Head of caudate nucleus (tissue), 42 donors: ENCODE data around the gene CEP131.

Source experiments
- DNase-seq, 42 donors: peaks; one replicate each; pipeline versions ENCODE4 v3.0.0 to v3.0.0-alpha.2; 2020 to 2021; ENCODE audit warnings: mixed read lengths in 7 of 42
- intact Hi-C: fragments of 100-400 bp; cut with DNase I; formaldehyde crosslinking; loops from one replicate; pipeline ENCODE4 v1.15.0; 2022

The CEP131 gene

DNA sequence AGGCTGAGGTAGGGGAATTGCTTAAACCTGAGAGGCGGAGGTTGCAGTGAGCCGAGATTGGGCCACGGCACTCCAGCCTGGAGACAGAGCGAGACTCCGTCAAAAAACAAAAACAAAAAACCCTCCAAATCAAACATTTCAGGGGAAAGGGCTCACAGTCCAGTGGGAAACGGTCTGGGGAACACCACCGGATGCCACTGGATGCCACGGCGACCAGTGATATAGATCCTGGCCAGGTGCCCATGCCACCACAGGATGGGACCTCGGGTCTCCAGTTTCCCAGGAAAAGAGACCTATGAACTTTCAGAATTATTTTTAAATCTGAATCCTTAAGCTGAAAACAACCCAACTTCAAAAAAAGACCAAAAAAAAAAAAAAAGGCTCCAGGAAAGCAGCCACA is 12.3 kb downstream of the CEP131 start:
- no peak for DNase-seq
- intact Hi-C loops = no loop called here

DNA sequence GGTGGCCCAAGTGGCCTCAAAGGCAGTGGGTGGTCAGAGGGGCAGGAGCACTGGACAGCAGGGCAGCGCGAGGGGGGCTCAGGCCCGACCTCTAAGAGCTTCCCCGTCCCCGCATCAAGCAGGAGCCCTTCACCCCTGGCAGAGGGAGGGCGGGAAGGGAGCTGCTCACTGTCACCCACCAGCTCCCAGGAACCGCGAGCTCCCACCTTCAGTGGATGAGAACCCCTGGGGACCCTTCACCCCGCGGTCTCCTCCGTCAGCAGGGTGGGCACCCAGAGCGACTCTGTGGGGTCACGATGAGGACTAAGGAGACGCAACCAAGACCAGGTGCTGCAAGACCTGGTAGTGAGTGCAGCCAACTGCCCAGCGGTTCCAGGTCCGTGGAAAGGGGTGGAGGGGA is 13.6 kb downstream of the CEP131 start:
- DNase-seq = no peak
- intact Hi-C loops = loop anchor here (10.0 kb wide), 1 partner anchor 64 kb away; no protein-coding TSS in a partner anchor

DNA sequence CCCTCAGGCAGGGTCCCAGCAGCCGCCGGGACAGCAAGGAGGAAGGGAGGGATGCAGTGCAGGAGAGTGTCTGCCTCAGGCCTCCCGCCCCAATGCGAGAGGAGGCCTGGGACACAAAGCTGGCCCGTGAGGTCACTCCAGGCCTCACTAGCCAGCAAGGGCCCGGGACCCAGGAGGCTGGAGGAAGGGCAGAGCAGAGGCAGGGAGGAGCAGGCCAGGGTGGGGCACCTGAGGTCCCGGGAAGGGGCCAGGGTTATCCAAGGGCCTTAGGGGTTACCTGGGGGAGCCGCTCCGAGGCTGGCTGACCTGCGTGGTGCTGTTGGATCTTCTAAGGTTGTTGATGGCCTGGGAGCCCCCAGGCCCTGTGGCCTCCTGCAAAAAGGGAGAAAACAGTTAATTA is 14.1 kb downstream of the CEP131 start:
- intact Hi-C loops = loop anchor here (10.0 kb wide), 1 partner anchor 64 kb away; no protein-coding TSS in a partner anchor
- no peak for DNase-seq

DNA sequence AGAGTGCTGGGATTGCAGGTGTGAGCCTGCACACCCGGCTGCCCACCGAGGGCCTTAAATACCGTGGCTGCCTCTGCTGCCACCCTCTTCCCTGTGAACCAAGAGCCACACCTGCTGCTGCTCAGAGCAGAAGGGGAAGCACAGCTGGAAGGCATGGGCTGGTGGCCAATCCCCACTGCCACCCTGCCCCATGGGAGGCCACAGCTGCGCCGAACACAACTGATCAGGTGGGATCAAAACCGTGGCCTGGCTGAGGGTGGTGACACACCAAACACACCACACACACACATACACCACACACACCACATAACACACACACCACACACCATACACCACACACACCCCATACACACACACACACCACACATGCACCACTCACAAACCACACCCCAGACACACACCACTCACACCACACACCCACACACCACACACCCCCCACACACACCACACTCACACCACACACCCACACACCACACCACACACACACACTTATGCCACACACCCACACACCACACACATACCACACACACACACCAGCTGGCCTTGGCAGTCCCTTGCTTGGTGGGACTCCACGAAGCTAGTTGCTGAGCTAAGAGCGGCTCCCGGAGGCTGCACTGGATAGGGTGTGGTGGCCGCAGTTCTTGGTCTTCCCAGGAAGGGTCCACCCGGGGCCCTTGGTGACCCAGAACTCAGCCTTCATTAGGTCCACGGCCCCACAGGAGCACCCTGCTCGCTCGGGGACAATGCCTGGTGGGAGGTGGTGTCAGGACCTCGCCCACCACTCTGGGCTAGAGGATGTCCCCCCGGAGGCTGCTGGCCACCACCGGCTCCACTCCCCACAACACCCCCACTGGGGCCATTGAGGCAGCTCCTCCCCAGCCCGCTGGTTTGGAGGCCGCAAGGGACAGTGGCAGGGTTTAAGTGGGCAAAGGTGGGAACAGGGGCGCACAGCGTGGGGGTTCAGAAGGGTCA is 14.9 kb downstream of the CEP131 start:
- intact Hi-C loops = loop anchor here (10.0 kb wide), 1 partner anchor 63 kb away; no protein-coding TSS in a partner anchor
- no peak for DNase-seq

DNA sequence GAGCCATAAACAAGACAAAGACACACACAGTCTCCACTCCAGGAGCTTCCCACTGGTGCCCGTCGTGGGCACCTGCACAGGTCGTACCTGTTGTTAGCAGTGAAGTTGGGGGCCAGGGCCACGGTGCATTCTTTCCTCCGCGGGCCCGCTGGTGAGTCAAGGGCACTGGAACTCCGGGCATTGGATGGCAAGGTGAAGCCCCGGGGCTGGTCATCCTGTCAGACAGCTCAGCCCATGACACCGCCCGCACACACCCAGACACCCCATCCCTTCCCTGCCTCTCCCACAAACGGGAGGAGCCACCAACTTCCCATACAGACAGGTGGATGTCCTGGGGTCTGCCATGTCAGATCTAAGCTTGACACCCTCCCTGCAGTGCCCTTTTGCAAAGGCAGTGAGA is 16.1 kb downstream of the CEP131 start:
- DNase-seq = no peak
- intact Hi-C loops = loop anchor here (10.0 kb wide), 1 partner anchor 62 kb away; no protein-coding TSS in a partner anchor

DNA sequence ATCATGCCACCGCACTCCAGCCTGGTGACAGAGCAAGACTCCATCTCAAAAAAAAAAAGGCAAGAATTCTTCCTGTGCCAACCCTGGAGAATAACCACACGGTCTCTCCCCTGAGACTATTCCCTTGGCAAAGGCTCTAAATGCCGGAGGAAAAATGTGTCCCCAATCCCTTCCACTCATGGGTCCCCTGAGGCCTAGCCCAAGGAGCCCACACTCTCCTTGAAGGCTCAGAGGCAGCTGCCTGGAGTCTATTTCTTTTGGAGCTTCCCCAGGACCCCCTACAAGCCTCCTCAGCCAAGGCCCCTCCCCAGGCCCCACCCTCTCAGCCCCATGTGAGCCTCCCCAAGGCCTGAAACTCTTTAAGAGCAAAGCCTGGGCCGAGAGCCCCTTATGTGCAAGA is 16.6 kb downstream of the CEP131 start:
- intact Hi-C loops = loop anchor here (10.0 kb wide), 1 partner anchor 61 kb away; no protein-coding TSS in a partner anchor
- DNase-seq = no peak

DNA sequence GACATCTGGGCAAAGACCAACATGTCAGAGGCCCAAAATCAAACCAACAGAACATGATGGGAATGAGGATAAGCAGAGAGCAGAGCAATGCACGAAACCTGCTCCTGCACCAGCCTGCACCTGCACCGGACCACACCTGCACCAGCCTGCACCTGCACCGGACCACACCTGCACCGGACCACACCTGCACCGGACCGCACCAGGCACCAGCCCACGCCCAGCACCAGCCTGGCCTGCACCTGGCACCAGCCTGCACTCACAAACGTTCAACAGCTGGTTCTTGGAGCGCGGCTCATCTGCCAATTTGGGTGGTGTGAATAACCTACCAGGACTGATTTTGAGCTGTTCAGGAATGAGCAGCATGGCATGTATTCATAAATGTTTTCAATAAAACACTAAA is 18.2 kb downstream of the CEP131 start:
- intact Hi-C loops = loop anchor here (10.0 kb wide), 1 partner anchor 60 kb away; no protein-coding TSS in a partner anchor
- DNase-seq = no peak

DNA sequence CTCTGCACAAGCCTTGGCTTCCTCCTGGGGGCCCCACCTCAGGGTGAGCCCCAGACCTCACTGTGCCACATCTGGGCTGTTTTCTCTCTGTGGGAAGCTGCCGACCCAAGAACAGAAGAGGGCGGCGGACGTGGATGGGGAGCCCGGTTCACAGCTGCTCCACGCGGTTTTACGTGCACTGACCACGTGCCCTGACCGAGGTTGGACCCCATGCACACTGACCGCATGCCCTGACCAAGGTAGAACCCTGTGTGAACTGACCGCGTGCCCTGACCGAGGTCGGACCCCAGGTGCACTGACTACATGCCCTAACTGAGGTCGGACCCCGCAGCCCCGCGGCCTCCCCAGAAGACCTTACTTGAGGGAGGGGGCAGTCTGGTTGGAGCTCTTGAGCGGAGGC is 19.6 kb downstream of the CEP131 start:
- DNase-seq = no peak
- intact Hi-C loops = loop anchor here (10.0 kb wide), 1 partner anchor 58 kb away; no protein-coding TSS in a partner anchor

DNA sequence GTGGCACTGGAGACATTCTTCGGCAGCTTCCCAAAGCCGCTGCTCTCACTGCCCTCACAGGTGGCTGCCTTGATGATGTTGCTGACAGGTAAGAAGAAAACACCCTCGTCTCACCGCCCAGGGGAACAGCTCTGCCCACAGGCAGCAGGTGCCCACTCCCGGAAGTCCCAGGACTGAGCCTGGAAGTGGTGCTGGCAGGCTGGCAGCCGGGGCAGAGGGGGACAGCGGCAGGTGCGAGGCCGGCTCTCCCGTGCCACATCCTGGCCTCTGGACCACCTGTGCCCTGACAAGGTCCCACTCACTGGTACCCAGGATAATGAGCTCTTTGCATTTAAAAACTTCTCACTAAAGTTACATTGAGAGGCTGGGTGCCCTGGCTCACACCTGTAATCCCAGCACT is 20.4 kb downstream of the CEP131 start:
- no peak for DNase-seq
- intact Hi-C loops = loop anchor here (10.0 kb wide), 1 partner anchor 58 kb away; no protein-coding TSS in a partner anchor

DNA sequence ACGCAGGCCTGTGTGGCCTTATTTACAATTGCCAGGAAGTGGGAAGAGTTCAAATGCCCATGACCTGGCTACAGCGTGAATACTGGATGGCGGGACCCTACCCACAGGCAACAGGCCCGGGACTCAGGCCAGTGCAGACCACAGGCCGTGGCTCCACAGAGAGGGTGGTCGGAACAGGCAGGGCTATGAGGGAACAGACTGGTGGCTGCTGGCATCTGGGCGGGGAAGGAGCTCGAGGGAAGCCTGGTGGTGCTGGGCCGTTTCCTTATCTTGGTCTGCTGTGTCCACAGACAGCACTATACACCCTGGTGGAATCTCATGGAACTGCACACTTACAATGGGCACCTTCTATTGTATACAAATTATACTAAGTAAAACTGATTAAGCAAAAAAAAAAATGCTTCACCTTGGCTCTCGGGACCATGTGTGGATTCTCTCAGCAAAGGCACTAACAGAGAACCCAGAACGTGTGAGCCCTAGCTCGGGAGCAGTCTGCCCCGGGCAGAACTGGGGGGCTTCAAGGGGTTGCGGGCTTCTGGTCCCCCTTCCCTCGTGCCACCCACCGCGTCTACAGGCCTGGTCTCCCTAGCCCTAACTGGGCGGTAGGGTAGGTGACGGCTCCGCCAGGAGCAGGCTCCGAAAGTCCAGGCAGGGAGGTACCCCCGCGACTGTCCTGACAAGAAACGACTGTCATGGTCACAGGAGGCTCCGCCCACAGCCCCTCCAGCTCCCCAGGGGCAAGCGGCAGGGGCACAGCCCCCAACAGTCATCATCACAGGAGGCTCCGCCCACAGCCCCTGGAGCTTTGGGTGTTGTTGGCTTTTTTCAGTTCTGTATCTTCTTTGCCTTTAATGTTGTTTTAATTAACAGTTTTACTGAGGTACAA is 21.8 kb downstream of the CEP131 start:
- intact Hi-C loops = loop anchor here (10.0 kb wide), 1 partner anchor 56 kb away; no protein-coding TSS in a partner anchor
- DNase-seq = peak; percentile 15 to 91 (median 69)

DNA sequence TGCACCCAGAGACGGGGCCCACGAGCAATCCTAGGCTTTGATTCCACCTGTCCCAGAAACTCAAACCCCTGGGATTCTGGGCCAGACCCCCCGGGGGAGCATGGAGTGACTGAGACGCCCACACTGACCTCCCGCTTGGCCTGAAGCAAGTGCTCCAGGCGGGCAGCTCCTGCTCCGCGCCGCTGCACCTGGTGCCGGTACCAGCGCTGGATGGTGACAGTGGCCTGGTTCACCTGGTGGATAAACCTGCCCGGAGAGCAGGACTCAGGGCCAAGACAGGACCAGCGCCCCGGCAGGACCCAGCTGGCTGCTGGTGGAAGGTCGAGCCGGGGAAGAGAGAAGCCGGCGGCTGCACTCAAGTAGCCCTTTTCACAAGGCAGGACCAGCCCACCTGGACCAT is 22.6 kb downstream of the CEP131 start:
- no peak for DNase-seq
- intact Hi-C loops = loop anchor here (10.0 kb wide), 1 partner anchor 55 kb away; no protein-coding TSS in a partner anchor

DNA sequence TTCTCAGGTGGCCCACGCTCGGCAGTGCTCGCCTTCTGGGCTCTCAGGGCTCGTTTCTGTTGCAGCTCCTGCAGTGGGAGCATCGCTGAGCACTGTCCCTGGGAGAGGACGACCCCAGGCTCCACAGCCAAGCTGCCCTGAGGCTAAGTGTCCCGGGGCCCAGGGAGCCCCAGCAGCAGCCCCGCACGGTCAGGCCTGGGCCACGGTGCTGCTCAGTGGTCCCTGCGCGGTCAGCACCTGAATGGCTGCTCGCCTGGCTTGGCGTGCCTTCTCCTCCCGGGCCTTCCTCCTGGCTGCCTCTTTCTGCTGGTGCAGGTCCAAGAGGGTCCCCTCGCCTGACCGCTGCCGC is 23.3 kb downstream of the CEP131 start:
- no peak for DNase-seq
- intact Hi-C loops = no loop called here

DNA sequence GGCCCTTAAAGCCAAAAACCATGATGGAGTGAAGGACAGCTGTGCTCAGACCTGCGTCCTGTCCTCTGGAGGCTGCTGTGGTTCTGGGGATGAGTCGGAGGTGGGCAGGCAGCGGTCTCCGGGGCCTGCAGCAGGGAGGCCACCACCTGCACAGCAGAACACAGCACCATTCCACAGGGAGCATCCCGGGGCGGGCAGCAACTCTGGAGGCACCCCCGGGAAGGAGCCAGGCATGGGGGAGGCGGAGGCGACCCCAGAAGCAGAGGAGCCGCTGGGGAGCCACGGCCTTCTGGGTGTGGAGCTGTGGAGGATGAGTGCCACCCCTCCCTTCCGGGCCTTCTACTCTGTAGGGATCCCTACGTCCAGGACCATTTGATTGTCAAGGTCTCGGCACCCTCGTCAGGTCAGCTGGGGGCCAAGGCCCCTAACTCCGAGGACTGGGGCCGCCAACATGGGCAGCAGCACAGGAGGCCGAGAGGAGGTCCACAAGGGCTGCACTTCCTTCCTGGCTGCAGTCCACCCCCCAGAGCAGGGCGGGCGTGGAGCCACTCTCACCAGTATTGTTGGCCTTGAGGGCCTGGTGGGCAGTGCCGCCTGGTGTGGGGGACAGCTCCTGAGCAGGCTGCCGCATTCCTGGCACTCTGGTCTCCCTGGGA is 23.8 kb downstream of the CEP131 start:
- intact Hi-C loops = no loop called here
- DNase-seq = no peak

DNA sequence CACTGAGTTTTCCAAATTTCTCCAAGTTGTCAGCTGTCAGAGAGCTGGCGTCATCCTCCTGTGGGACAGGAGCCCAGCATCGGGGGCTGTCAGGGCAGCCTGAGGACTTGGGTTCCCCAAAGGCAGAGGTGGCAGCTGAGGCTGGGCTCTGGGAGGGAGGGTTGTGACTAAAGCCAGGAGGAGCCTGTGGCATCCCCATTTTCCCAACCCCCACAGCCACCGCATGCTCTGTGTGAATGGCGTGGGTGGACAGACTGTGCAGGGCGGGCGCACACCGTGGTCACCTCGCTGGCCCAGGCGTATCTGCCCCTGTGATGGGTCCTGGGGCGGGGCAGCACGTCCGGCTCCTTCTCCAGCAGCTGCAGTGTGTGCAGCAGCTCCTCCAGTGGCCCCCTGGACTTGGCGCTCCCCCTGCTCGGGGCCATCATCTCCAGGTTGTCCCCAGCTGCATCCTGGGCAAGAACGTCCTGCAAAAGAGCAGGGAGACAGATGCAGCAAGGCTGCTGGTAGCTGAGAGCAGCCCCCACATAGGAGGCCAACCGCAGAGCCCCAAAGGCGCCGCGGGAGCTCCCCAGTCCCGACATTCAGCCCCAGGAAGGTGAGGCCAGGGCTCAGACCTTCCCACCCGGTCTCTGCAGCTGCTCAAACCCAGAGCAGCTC is 24.8 kb downstream of the CEP131 start:
- intact Hi-C loops = no loop called here
- peak in 4 of 42 donors; percentile 5 to 28 (median 18) for DNase-seq

DNA sequence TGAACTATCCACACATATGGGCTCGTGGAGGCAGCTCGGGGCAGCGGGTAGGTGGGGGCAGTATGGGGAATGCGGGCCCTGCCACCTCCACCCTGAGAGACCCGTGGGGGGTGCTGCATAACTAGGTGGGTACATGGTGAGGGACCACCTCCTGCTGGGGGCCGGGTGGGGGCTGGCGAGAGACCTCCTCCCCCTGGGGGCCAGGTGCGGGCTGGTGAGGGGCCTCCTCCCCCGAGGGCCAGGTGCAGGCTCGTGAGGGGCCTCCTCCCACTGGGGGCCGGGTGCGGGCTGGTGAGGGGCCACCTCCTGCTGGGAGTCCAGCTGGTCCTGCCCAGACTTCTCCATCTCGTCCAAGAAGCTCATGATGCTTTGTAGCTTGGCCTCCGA is 25.4 kb downstream of the CEP131 start:
- no peak for DNase-seq
- intact Hi-C loops = no loop called here

DNA sequence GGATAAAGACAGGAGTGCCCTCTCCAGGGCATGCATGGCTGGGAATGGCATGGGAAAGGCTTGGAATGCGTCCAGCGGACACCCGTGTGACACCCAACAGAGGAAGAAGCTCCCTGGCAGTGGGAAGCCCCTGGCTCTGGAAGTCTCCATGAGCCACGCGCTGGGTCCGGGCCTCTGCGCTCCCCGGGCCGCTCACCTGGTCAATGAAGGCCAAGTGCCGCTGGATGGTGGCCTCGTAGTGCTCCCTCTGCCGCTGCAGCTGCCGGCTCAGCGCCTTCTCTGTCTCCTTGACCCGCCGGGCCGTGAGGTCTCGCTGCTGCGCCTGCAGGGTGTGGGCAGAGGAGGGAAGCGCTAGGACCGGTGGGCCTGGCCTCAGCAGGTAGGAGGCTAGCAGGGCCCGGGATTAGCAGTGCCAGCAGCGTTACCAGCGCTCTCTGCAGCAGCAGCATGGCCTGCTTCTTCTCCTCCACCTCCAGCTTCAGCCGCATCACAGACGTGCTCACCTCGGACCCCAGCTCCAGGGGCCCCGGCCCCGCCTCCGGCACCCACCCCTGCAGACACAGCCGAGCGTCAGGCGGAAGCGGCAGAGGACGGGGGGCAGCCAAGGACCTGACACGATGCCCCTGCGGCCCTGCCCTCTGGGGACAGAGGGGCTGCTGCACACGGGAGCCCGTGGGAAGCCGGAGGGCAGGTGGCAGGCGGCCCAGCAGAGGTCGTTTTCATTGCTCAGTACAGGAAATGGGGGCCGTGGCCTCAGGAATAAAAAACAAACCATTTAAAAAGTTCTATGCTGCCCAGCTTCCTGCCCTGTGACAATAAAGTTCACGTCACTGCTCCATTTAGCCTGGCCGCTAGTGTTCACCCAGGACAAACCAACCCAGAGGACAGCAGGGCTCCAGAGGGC is 26.0 kb downstream of the CEP131 start:
- DNase-seq = no peak
- intact Hi-C loops = no loop called here

DNA sequence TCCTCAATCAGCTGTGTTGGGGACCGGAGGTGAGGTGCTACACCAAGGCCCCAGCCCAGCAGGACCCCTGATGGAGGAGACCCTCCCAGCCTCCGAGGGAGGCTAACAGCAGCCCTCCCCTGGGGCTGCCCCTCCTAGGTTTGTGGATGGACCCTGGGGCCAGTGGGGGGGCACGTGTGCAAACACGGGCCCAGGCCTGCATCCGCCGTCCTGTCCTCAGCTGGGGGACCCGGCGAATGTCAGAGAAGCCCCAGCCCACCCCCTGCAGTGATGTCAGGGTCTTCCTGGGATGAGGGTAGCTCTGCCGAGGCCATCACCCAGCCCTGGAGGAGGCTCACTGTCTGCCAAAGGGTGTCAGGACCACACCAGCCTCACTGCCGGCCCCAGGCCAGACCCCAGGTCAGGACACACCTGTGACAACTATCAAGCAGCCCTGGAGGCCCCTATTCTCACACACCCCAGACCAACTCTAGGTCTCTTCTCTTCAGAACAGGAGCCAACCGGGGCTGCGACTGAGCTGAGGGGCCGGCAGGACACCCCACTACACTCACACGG is 26.7 kb downstream of the CEP131 start:
- intact Hi-C loops = no loop called here
- no peak for DNase-seq
